ENCODE data around the gene NEDD4. TPM values are rescaled to one million over a fixed set of nuclear protein-coding genes. Genes with fewer than 3 reads are reported as not detected.

The NEDD4 gene
- total and polyA plus RNA-seq, 2 of the 4 experiments (the other 2 are of a cell fraction) = 27.4 to 80.7 TPM

GRCh38 chr15:55869660-55870059 lies 123.8 kb downstream of the NEDD4 start:
- no TSS peak for BruUV-seq (replicated peaks)
- Histone ChIP-seq H3K27me3 (ENCODE audit: control insufficient read depth, insufficient read depth, low read length) (no peaks in the 10 kb centered on the region), H4K8ac (ENCODE audit: low read depth in 2 of 2, low read length in 2 of 2) (no peak overlapping the region)

More at GRCh38 chr15:55869660-55870059, 123.8 kb downstream of the NEDD4 start:
- dilution Hi-C loops (cut with HindIII; ENCODE audit: low sequenced_read_pairs, unreplicated experiment) (no loop called here), in situ Hi-C loops (cut with MboI; ENCODE audit: low sequenced_read_pairs) (no loop called here), intact Hi-C loops (cut with micrococcal nuclease) (no loop called here)
- Histone ChIP-seq H3K23ac (ENCODE audit: low read depth, low read length) (no peak overlapping the region), H3K4ac (ENCODE audit: low read depth, low read length) (no peak overlapping the region), H3K36me3 (ENCODE audit: control insufficient read depth, insufficient read depth, low read length) (no peaks in the 10 kb centered on the region), H4K91ac (ENCODE audit: insufficient read depth, low read depth, low read length) (no peak overlapping the region), H2AK5ac (ENCODE audit: low read depth, low read length) (no peak overlapping the region), H3K18ac (ENCODE audit: low read depth, low read length) (no peak overlapping the region), H2AK9ac (replicated peaks; ENCODE audit: low read depth, low read length, poor library complexity) (no peak overlapping the region), H3K4me2 (ENCODE audit: low read depth, low read length) (no peak overlapping the region), H3K27ac (ENCODE audit: insufficient read depth, low read length) (no peak overlapping the region), H3K9ac (ENCODE audit: low read depth, low read length) (no peak overlapping the region), H2BK120ac (ENCODE audit: low read depth, low read length) (no peak overlapping the region), H2BK5ac (ENCODE audit: low read depth, low read length, poor library complexity, severe bottlenecking) (no peak overlapping the region), H2AFZ (replicated peaks; ENCODE audit: low read length, poor library complexity) (no peak overlapping the region), H3K4me1 (ENCODE audit: control insufficient read depth, insufficient read depth, low read length) (peaks cover 7% of the 10 kb centered on the region), H3K14ac (replicated peaks; ENCODE audit: low read depth, low read length) (no peak overlapping the region), H3K79me1 (ENCODE audit: low read depth in 1 of 2, low read length in 2 of 2) (peaks cover 7 to 29% of the 10 kb centered on the region in 2 experiments; a peak in 3 of 4 replicates), H4K20me1 (ENCODE audit: insufficient read depth, low read length) (no peaks in the 10 kb centered on the region; the same call in 1 of the 2 replicates), H3K4me3 (ENCODE audit: insufficient read depth, low read depth, low read length) (no peak overlapping the region), H3K9me3 (ENCODE audit: control insufficient read depth, insufficient read depth, low read length) (no peaks in the 10 kb centered on the region), H4K5ac (ENCODE audit: low read depth, low read length) (no peak overlapping the region), H3K9me1 (ENCODE audit: insufficient read depth, low read length) (no peaks in the 10 kb centered on the region; the same call in 1 of the 2 replicates), H3K56ac (ENCODE audit: extremely low read depth, insufficient read depth, low read length) (no peak overlapping the region), H2BK20ac (ENCODE audit: low read depth, low read length) (no peak overlapping the region), H2BK15ac (ENCODE audit: low read depth, low read length) (no peak overlapping the region)
- POLR2A ChIA-PET (ENCODE audit: unreplicated experiment) = interaction anchor here (0.6 to 0.7 kb wide), 2 partner anchors 70 to 741 kb away, joined by 3 to 5 read pairs; no protein-coding TSS in a partner anchor
- WGBS, 2 experiments (ENCODE audit: extremely low coverage in 2 of 2, insufficient read length in 1 of 2) = no CpG with 5 or more reads among the region's 2 CpGs
- DNase-seq (no peak), ATAC-seq (ENCODE audit: low read depth) (no peak)
- TF ChIP-seq SMC3 (IDR thresholded peaks at IDR 0.05; ENCODE audit: low read depth, low read length) (no peak), BHLHE40 (IDR thresholded peaks at IDR 0.05; ENCODE audit: low read depth, low read length) (no peak), FOS (IDR thresholded peaks at IDR 0.05; ENCODE audit: low read depth, low read length) (no peak), NFE2L2 (IDR thresholded peaks at IDR 0.05; ENCODE audit: low read depth, low read length) (no peak), ELK1 (IDR thresholded peaks at IDR 0.05; ENCODE audit: borderline replicate concordance, low read depth, low read length) (no peak), POLR2A (IDR thresholded peaks at IDR 0.05; ENCODE audit: low read depth, low read length) (no peak), CEBPB (IDR thresholded peaks at IDR 0.05; ENCODE audit: low read depth, low read length) (no peak), RCOR1 (IDR thresholded peaks at IDR 0.05; ENCODE audit: insufficient replicate concordance, low read length) (no peak), CHD1 (IDR thresholded peaks at IDR 0.05; ENCODE audit: low read depth, low read length) (no peak), RAD21 (IDR thresholded peaks at IDR 0.05; ENCODE audit: low read length) (no peak), USF2 (IDR thresholded peaks at IDR 0.05; ENCODE audit: low read depth, low read length) (no peak), CTCF (conservative IDR thresholded peaks at IDR 0.05; ENCODE audit: low read depth, low read length) (no peak), RFX5 (IDR thresholded peaks at IDR 0.05; ENCODE audit: low read depth, low read length) (no peak), MAZ (IDR thresholded peaks at IDR 0.05; ENCODE audit: borderline replicate concordance, low read depth, low read length) (no peak), MAFK (IDR thresholded peaks at IDR 0.05; ENCODE audit: low read depth, low read length) (no peak)
- CTCF ChIA-PET = no interaction called here

All from IMR-90 (cell line).